DLD1 (cell line): ENCODE results near the gene GOLGA2.

ENCODE experiments used
- in situ Hi-C: cut with HindIII; loops from 2 replicates; pipeline ENCODE4 v1.10.0; 2017; ENCODE audit warnings: low sequenced_read_pairs

The GOLGA2 gene, protein sequence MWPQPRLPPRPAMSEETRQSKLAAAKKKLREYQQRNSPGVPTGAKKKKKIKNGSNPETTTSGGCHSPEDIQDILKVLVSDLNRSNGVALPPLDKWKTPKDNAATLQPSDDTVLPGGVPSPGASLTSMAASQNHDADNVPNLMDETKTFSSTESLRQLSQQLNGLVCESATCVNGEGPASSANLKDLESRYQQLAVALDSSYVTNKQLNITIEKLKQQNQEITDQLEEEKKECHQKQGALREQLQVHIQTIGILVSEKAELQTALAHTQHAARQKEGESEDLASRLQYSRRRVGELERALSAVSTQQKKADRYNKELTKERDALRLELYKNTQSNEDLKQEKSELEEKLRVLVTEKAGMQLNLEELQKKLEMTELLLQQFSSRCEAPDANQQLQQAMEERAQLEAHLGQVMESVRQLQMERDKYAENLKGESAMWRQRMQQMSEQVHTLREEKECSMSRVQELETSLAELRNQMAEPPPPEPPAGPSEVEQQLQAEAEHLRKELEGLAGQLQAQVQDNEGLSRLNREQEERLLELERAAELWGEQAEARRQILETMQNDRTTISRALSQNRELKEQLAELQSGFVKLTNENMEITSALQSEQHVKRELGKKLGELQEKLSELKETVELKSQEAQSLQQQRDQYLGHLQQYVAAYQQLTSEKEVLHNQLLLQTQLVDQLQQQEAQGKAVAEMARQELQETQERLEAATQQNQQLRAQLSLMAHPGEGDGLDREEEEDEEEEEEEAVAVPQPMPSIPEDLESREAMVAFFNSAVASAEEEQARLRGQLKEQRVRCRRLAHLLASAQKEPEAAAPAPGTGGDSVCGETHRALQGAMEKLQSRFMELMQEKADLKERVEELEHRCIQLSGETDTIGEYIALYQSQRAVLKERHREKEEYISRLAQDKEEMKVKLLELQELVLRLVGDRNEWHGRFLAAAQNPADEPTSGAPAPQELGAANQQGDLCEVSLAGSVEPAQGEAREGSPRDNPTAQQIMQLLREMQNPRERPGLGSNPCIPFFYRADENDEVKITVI

DNA sequence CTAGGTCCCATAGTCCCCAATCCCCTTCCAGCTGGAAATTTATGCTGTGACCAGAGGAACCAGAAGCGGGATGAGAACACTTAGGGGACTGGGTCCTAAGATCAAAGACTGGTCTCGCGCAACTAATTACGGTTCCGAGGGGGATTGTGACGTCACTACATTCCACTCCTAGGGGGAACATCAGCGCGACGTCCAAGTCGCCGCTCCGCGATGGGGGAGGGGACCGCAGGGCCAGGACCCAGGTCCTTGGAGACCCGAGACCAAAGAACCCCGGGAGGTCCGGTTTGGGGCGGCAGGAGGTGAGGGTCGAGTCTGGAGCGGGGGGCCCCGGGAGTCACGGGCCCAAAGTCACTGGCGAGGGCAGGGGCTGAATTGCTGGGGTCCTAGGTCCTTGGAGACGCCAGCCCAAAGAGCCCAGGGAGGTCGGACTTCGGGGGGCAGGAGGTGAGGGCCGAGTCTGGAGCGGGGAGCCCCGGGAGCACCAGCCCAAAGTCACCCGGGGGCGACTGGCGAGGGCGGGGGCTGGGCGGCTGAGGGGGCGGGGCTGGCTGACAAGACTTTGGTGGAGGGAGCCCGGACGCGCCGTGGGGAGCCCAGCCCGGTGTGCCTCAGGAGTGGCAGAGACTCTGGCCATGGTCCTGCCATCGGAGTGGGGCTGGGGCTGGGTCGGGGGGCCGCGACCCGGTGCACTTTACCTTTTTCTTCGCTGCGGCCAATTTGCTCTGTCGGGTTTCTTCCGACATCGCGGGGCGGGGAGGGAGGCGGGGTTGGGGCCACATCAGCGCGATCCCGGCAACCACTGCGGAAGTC is at the start of gene GOLGA2:
TSS of gene GOLGA2 (minus strand) at position 810 of the 810 bp plus-strand sequence. CDS start at position 779, 31 bp downstream.
- in situ Hi-C loops = no loop called here

DNA sequence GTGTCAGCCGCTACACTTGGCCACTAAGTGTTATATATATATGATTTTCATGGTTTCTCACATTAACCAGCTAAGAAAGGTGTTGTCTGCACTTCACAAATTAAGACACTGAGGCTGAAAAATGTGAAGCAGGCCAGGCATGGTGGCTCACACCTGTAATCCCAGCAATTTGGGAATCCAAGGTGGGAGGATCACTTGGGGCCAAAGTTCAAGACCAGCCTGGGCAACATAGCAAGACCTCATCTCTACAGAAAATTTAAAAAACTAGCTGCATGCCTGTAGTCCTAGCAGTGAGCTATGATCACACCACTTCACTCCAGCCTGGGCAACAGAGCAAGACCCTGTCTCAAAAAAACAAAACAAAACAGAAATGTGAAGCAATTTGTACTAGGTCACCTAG is 48.6 kb upstream of the GOLGA2 start:
- in situ Hi-C loops = no loop called here

GRCh38 chr9:128323791-128324190 is 48.0 kb upstream of the GOLGA2 start:
- in situ Hi-C loops = no loop called here

DNA sequence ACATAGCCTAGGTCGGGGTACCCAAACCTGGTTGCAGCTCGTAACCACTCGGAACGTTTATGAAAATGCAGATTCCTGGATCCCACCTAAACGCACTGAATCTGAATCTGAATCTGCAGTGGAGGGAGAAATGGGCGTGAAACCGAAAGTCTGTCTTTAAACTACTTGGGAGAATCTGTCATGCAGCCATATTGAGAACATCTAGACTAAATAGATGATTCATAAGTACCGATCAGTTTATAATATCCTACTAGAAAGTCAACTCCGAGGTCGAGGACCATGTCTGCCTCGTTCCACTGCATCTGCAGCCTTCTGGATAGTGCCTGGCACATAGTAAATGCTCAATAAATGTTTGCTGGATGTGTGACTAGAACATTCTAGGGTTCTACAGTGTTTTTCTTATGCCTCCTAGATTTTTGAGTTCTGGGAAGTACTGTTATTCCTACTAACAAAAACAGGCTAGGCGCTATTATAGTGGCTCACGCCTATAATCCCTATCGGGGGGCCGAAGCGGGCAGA is 47.5 kb upstream of the GOLGA2 start:
- in situ Hi-C loops = no loop called here

GRCh38 chr9:128322404-128323211 is 46.8 kb upstream of the GOLGA2 start, which contains the start of the genes COQ4 and TRUB2:
Gene COQ4 (plus strand): TSS chr9:128322839. CDS start chr9:128322859, 20 bp downstream.
Gene TRUB2 (minus strand): TSS chr9:128322447. CDS start chr9:128322408, 39 bp downstream.
- in situ Hi-C loops = no loop called here

GRCh38 chr9:128321879-128322403 is 46.1 kb upstream of the GOLGA2 start:
- in situ Hi-C loops = no loop called here

DNA sequence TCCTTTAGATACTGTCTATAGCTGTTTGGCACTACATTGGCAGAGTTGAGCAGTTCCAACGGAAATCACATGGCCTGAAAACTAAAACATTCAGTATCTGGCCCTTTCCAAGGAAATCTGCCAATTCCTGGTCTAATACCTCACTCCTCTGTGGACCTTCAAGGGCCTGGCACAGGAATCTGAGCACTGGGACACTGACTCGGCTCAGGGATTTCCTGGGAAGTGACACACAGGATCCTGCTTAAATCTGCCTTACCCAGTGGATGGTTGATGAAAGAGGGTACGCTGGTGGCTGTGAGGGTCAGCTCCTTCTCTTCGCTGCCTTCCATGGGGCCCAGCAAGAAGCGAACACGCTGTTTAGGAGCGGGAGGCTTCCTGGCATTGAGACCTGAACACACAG is 45.5 kb upstream of the GOLGA2 start:
- in situ Hi-C loops = no loop called here

DNA sequence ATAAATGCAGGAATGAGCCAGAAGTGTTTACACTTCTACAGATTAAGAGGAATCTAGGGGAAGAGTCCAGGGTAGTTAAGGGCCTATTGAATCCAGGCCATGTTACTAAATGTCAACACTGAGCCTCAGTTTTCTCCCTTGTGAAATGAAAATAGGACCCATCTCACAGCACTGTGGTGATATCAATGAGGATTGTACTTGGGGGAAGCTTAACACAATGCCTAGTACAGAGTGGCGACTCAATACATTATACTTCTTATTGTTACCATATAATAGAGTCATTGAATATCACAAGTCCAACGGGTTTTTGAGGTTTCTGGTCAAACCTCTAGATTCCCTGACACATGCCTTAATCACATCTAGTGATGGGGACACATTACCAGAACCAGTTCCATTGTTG is 41.8 kb upstream of the GOLGA2 start:
- in situ Hi-C loops = no loop called here

DNA sequence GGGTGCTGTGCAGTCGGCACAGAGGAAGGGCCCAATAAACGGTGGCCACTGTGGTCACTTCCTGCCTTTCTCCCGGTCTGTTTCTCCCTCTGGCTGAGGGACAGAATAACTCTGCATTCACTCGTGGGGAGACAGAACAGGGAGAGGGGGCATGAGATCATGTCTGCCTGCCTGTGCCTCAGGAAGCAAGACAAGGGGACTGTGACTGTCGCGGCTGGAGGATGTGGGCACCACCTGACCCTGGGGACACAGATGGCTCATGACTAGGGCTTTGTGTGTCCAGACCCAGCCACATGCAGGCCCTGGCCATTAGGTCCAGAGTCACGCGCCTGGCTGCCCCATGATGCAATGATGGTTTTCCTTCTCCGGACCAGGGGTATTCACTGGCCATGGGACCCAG is 40.6 kb upstream of the GOLGA2 start:
- in situ Hi-C loops = no loop called here

GRCh38 chr9:128314697-128315096 is 38.9 kb upstream of the GOLGA2 start:
- in situ Hi-C loops = no loop called here

DNA sequence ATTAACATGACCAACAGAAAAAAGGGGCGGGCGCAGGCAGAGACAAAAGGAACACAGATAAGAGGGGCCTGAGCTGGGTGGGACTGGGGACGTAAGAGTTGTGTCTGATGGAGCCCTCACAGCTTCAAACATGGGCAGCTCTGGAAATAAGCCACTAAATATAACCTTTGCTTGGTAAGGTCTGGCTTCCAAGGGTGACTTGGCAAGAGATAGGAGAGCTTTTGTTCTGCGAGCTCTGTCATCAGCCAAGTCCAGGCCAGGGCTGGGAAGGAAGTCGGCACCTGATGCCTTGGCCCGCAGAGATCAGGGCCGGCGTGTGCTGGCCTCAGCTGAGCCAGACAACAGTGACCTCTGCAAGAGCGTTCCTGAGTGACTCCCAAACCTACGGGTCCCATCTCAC is 34.7 kb upstream of the GOLGA2 start:
- in situ Hi-C loops = no loop called here

DNA sequence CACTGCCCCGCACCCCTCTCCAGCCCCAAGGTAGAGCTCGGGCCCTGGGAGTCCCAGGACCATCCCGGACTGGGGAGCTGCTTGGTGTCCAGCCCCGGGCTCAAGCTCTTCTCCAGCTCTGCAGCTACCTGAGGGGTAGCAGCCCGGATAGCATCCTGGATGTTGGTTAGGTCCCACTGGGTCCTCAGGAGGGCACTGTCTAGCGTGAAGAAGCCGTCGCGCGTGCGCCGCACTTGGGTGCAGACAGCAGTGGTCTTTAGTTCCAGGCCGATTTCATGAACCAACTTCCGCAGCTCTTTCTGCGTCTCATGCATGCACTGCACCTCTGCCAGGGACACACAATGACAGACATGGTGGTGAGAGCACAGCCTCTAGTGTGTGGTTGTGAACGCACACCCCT is 33.7 kb upstream of the GOLGA2 start:
- in situ Hi-C loops = no loop called here

DNA sequence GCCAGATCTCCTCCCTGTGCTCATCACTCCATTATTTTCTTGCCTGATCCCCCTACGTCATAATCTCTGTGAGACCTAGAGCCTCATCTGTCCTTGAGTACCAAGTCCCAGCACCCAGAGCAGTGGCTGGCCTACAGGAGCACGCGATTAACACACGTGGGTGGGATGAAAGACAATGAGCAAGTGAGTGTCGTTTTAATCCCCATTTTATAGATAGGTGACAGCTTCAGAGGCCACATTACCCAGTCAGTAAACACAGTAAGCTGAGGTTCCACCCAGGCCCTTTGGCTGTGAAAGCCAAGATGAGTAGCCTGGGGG is 29.1 kb upstream of the GOLGA2 start:
- in situ Hi-C loops = no loop called here

- in situ Hi-C loops = no loop called here
Measured at GRCh38 chr9:128304136-128304970, 28.5 kb upstream of the GOLGA2 start.

DNA sequence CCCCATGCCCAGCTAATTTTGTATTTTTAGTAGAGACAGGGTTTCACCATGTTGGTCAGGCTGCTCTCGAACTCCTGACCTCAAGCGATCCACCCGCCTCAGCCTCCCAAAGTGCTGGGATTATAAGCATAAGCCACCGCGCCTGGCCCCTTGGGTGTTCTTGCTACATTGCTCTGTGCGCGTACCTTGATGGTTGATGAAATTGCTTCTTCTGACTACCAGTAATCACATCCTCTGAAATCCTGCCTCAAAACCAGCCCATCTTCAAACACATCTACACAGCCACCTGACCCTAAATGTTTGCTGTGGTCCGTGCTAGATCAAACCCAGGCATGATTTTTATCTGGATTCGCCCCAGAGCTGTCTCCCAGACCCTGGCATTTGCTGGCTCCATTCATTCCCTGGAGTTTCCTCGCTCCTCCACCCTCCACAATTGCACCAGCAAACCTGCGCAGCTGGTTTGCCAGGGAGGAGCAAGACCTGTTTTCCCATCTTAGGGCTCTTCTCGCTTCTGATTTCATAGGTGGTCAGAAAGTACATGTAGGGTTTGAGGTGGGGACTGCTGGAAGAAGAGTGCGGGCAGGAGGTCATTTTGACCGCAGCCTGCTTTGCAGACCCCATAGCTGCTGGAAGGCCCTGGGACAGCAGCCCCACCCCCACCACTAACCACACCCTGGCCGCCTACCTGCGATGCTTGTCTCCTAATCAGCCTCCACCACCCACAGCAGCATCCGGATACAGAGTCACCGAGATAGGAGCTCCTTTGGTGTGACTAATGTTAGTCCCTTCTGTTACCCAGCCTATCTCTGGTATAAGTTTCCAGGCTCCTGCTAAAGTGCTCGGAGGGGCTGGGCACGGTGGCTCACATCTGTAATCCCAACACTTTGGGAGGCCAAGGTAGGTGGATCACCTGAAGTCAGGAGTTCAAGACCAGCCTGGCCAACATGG is 23.0 kb upstream of the GOLGA2 start:
- in situ Hi-C loops = no loop called here

DNA sequence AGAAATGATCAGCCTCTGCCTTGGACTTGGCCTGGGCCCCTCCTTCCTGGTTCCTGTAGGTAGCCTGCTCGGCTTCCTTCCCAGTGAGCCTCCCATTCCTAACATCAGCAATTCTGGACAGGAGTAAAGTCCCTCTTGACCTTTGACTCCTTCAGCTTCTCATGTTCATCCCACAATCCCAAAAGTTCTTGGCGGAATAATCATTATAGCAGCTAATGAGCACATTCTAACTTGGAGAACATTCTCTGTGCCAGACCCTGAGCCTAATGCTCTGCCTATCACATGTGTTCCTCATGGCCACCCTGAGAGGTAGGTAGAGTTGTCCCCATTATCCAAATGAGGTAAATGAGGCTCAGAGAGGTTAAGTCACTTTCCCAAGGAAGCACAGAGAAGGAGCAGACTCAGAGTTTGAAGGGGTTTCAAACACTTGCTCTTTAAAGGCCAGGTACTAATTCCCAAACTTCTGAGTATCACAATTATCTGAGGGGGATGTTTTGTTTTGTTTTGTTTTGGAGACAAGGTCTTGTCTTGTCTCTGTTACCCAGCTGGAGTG is 21.5 kb upstream of the GOLGA2 start:
- in situ Hi-C loops = no loop called here
